ENCODE measurements around the gene SCMH1. TPM values are rescaled to one million over a fixed set of nuclear protein-coding genes. Genes with fewer than 3 reads are reported as not detected.

The SCMH1 gene
- total and polyA plus RNA-seq, 2 of the 4 experiments (the other 2 are of a cell fraction) = 9.0 to 19.4 TPM

DNA sequence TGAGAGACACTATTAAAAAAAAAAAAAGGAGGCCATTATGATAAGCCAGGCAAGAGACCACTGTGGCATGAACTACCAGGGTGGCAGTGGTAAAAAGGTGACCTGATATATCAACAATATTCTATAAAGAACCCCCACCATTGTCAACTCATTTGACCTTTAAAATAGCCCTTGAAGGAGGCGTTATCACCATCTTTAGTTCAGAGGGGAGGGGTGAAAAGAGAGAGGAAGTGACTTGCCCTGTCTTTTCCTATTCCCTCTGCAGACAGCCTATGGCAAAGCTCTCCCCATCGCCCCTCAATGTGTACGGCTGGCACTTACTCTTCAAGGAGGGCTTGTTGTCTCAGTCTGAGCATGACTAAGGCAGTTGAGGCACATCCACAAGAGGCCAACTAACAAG, 208.8 kb downstream of the SCMH1 start:
- 100% methylated on average over 2 of the region's 3 CpGs; no CpG with 5 or more reads in 1 of the 2 experiments for WGBS, 2 experiments (ENCODE audit: extremely low coverage in 2 of 2, insufficient read length in 1 of 2)
- DNase-seq (no peak), ATAC-seq (ENCODE audit: low read depth) (no peak)
- BruUV-seq (replicated peaks) = no TSS peak
- Histone ChIP-seq H3K79me1 (ENCODE audit: low read depth in 1 of 2, low read length in 2 of 2) (no peaks in the 10 kb centered on the region; a peak in 1 of 4 replicates), H3K23ac (ENCODE audit: low read depth, low read length) (no peak overlapping the region), H4K8ac (ENCODE audit: low read depth in 2 of 2, low read length in 2 of 2) (no peak overlapping the region), H2AK5ac (ENCODE audit: low read depth, low read length) (no peak overlapping the region), H3K4me1 (ENCODE audit: control insufficient read depth, insufficient read depth, low read length) (no peaks in the 10 kb centered on the region), H4K91ac (ENCODE audit: insufficient read depth, low read depth, low read length) (no peak overlapping the region), H3K4ac (ENCODE audit: low read depth, low read length) (no peak overlapping the region), H2BK20ac (ENCODE audit: low read depth, low read length) (no peak overlapping the region), H3K14ac (replicated peaks; ENCODE audit: low read depth, low read length) (no peak overlapping the region), H2BK5ac (ENCODE audit: low read depth, low read length, poor library complexity, severe bottlenecking) (no peak overlapping the region), H2AFZ (replicated peaks; ENCODE audit: low read length, poor library complexity) (no peak overlapping the region), H2AK9ac (replicated peaks; ENCODE audit: low read depth, low read length, poor library complexity) (no peak overlapping the region), H3K9me3 (ENCODE audit: control insufficient read depth, insufficient read depth, low read length) (no peaks in the 10 kb centered on the region), H2BK120ac (ENCODE audit: low read depth, low read length) (no peak overlapping the region), H3K4me3 (ENCODE audit: insufficient read depth, low read depth, low read length) (no peak overlapping the region), H3K27ac (ENCODE audit: insufficient read depth, low read length) (no peak overlapping the region), H3K18ac (ENCODE audit: low read depth, low read length) (no peak overlapping the region), H3K9me1 (ENCODE audit: insufficient read depth, low read length) (peaks cover 5% of the 10 kb centered on the region), H3K36me3 (ENCODE audit: control insufficient read depth, insufficient read depth, low read length) (peaks cover 34% of the 10 kb centered on the region), H4K20me1 (ENCODE audit: insufficient read depth, low read length) (no peaks in the 10 kb centered on the region), H3K56ac (ENCODE audit: extremely low read depth, insufficient read depth, low read length) (no peak overlapping the region), H3K4me2 (ENCODE audit: low read depth, low read length) (no peak overlapping the region), H4K5ac (ENCODE audit: low read depth, low read length) (no peak overlapping the region), H3K9ac (ENCODE audit: low read depth, low read length) (no peak overlapping the region), H3K27me3 (ENCODE audit: control insufficient read depth, insufficient read depth, low read length) (no peaks in the 10 kb centered on the region), H2BK15ac (ENCODE audit: low read depth, low read length) (no peak overlapping the region)
- in situ Hi-C loops (cut with MboI; ENCODE audit: low sequenced_read_pairs) (loop anchor here (25.0 kb wide), 1 partner anchor 379 kb away; no protein-coding TSS in a partner anchor), intact Hi-C loops (cut with micrococcal nuclease) (no loop called here), dilution Hi-C loops (cut with HindIII; ENCODE audit: low sequenced_read_pairs, unreplicated experiment) (no loop called here)
- POLR2A ChIA-PET (ENCODE audit: unreplicated experiment) = no interaction called here
- TF ChIP-seq RAD21 (IDR thresholded peaks at IDR 0.05; ENCODE audit: low read length) (no peak), SMC3 (IDR thresholded peaks at IDR 0.05; ENCODE audit: low read depth, low read length) (no peak), MXI1 (IDR thresholded peaks at IDR 0.05; ENCODE audit: borderline replicate concordance, low read depth, low read length) (no peak)
- CTCF ChIA-PET = no interaction called here

All from IMR-90 (cell line).